Vagina (tissue), 2 donors: Measurements from ENCODE around the gene CD8B.

ENCODE experiments used
- CTCF ChIP-seq, 3 experiments: fragments of 450-650 bp in 2 of 3; fragments of 200-600 bp in 1 of 3; sonication (generic) in 1 of 3; IDR thresholded peaks; one replicate each; pipeline ENCODE4 v1.5.1; 2017 to 2019; ENCODE audit warnings: antibody characterized with exemption in 3 of 3, mild to moderate bottlenecking in 2 of 3, moderate library complexity in 2 of 3
- POLR2A ChIP-seq, 2 donors: fragments of 450-650 bp; IDR thresholded peaks; one replicate each; pipeline ENCODE4 v1.6.1; 2017; ENCODE audit warnings: antibody characterized with exemption in 2 of 2, mild to moderate bottlenecking in 2 of 2, moderate library complexity in 2 of 2

DNA sequence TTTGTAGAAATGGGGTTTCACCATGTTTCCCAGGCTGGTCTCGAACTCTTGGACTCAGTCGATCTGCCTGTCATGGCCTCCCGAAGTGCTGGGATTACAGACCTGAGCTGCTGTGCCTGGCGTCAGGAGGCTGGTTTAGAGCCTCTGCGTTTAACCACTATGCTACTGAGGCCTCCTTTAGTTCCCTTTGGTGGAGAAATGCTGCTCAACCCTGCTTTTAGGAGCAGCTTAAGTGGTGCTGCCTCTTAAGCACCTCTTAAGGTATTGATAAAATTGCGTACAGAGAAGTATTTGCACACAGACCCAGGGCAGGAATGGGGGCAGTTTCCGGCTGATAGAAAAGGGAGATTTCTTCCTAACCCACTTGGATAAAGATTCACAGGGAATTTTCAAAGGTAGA is 78.9 kb downstream of the CD8B start:
- TF ChIP-seq CTCF (IDR thresholded peaks at IDR 0.05) (no peak), POLR2A (IDR thresholded peaks at IDR 0.05) (no peak)
